Peyer's patch (tissue), 4 donors: ENCODE measurements around the gene SF3B2. TPM values are rescaled to one million over a fixed set of nuclear protein-coding genes. Genes with fewer than 3 reads are reported as not detected.
A peak's percentile ranks its signal among the peaks of the same experiment; 100 is the strongest.
"Not testable (repeated sequence)": the region's sequence is repeated elsewhere in the genome, so short reads cannot be mapped to it uniquely, and the experiment has no call there.

Source experiments
- DNase-seq, 3 donors: peaks; one replicate each; pipeline ENCODE4 v3.0.0-alpha.2; 2017 to 2019
- H3K27ac ChIP-seq, 4 donors: fragments of 200-600 bp; sonication (generic); one replicate each; pipeline ENCODE4 v1.5.1; 2016 to 2019
- H3K27me3 ChIP-seq, 2 donors: fragments of 200-600 bp; sonication (generic); one replicate each; pipeline ENCODE4 v1.5.1; 2019
- H3K36me3 ChIP-seq, 3 donors: fragments of 200-600 bp; sonication (generic); one replicate each; pipeline ENCODE4 v1.5.1; 2016 to 2019
- H3K4me1 ChIP-seq, 4 donors: fragments of 200-600 bp; sonication (generic); one replicate each; pipeline ENCODE4 v1.5.1; 2016 to 2019
- H3K4me3 ChIP-seq, 4 donors: fragments of 200-600 bp; sonication (generic); 1 replicate in 3 of 4; 2 replicates in 1 of 4; pipeline ENCODE4 v1.5.1; 2016 to 2019; ENCODE audit warnings: mild to moderate bottlenecking in 1 of 4
- H3K9me3 ChIP-seq, 4 donors: fragments of 200-600 bp; sonication (generic); one replicate each; pipeline ENCODE4 v1.5.1; 2016 to 2019; ENCODE audit warnings: mild to moderate bottlenecking in 1 of 4
- CTCF ChIP-seq, 6 experiments: fragments of 450-650 bp in 4 of 6; fragments of 200-600 bp in 2 of 6; sonication (generic) in 1 of 6; IDR thresholded peaks; one replicate each; pipeline ENCODE4 v1.5.1; 2017 to 2019; ENCODE audit warnings: antibody characterized with exemption in 6 of 6, mild to moderate bottlenecking in 3 of 6, moderate library complexity in 1 of 6
- POLR2A ChIP-seq, 2 donors: fragments of 450-650 bp; IDR thresholded peaks; one replicate each; pipeline ENCODE4 v1.5.1; 2017; ENCODE audit warnings: antibody characterized with exemption in 2 of 2, mild to moderate bottlenecking in 2 of 2, moderate library complexity in 2 of 2
- total RNA-seq, 4 donors: library from RNA; depleted of rRNA; stranded (reverse); fragments of >200 nt; gene quantifications; one replicate each; pipeline ENCODE4 v1.1.0, GENCODE V29; 2016

Gene SF3B2
- total RNA-seq, 4 donors from 2014 or later, result 127 to 340 (median 171) TPM

- H3K9me3 ChIP-seq, result no peaks in the 10 kb centered on the region
- no peak for DNase-seq
- H3K4me3 ChIP-seq, result no peak overlapping the region
- no peaks in the 10 kb centered on the region for H3K36me3 ChIP-seq
- TF ChIP-seq POLR2A (IDR thresholded peaks at IDR 0.05) (no peak), CTCF (IDR thresholded peaks at IDR 0.05) (no peak)
- H3K27me3 ChIP-seq, result no peaks in the 10 kb centered on the region
- no peak overlapping the region for H3K27ac ChIP-seq
- peaks cover 0 to 2% (median under 1%) of the 10 kb centered on the region in 4 donors for H3K4me1 ChIP-seq
These were observed 36.9 kb downstream of the SF3B2 start for GRCh38 chr11:66089067-66089466.

- Histone ChIP-seq H3K27ac (no peak overlapping the region), H3K36me3 (no peaks in the 10 kb centered on the region), H3K9me3 (no peaks in the 10 kb centered on the region), H3K4me3 (no peak overlapping the region), H3K27me3 (no peaks in the 10 kb centered on the region), H3K4me1 (no peaks in the 10 kb centered on the region)
- TF ChIP-seq CTCF (IDR thresholded peaks at IDR 0.05) (no peak), POLR2A (IDR thresholded peaks at IDR 0.05) (no peak)
- no peak for DNase-seq
These were observed 38.1 kb downstream of the SF3B2 start for GRCh38 chr11:66090288-66090687.

GRCh38 chr11:66092125-66092524 is 40.0 kb downstream of the SF3B2 start:
- not testable (repeated sequence) for H3K27ac ChIP-seq, H3K36me3 ChIP-seq, H3K4me3 ChIP-seq, H3K4me1 ChIP-seq, H3K27me3 ChIP-seq, DNase-seq, H3K9me3 ChIP-seq

- H3K4me1 ChIP-seq, H3K27me3 ChIP-seq, DNase-seq, H3K9me3 ChIP-seq, H3K36me3 ChIP-seq, H3K4me3 ChIP-seq: not testable (repeated sequence)
- peak overlapping the region in 1 of 4 donors; percentile 82 for H3K27ac ChIP-seq
These were observed 47.6 kb downstream of the SF3B2 start for GRCh38 chr11:66099746-66100145.

- peak overlapping the region; percentile 20 to 82 (median 36) for H3K27ac ChIP-seq
- H3K36me3 ChIP-seq, result no peaks in the 10 kb centered on the region
- DNase-seq, result peak; percentile 52 to 93 (median 91)
- H3K9me3 ChIP-seq, result no peaks in the 10 kb centered on the region
- H3K4me3 ChIP-seq, result peak overlapping the region in 3 of 4 donors; percentile 6 to 32 (median 9)
- H3K27me3 ChIP-seq, result no peaks in the 10 kb centered on the region
- TF ChIP-seq POLR2A (IDR thresholded peaks at IDR 0.05) (no peak), CTCF (IDR thresholded peaks at IDR 0.05) (no peak)
- H3K4me1 ChIP-seq, result peaks cover 0 to 6% (median 2%) of the 10 kb centered on the region in 4 donors
These were observed 48.3 kb downstream of the SF3B2 start for GRCh38 chr11:66100272-66101065.

GRCh38 chr11:66101066-66101464 is 48.9 kb downstream of the SF3B2 start:
- Histone ChIP-seq H3K27ac (peak overlapping the region in 2 of 4 donors; percentile 25 to 82), H3K4me3 (peak overlapping the region in 1 of 4 donors; percentile 6), H3K4me1 (peaks cover 0 to 6% (median 2%) of the 10 kb centered on the region in 4 donors), H3K27me3 (no peaks in the 10 kb centered on the region), H3K36me3 (no peaks in the 10 kb centered on the region), H3K9me3 (no peaks in the 10 kb centered on the region)
- DNase-seq, result no peak
- TF ChIP-seq CTCF (IDR thresholded peaks at IDR 0.05) (no peak), POLR2A (IDR thresholded peaks at IDR 0.05) (no peak)
